Stomach (tissue), 4 donors: ENCODE data around the gene COMP.

ENCODE experiments used
- CTCF ChIP-seq, 7 experiments: fragments of 450-650 bp in 4 of 7; fragments of 200-600 bp in 3 of 7; sonication (generic) in 3 of 7; IDR thresholded peaks; one replicate each; pipeline ENCODE4 v1.5.1; 2016 to 2019; ENCODE audit warnings: antibody characterized with exemption in 7 of 7, control low read depth in 2 of 7, mild to moderate bottlenecking in 1 of 7
- POLR2A ChIP-seq, 4 donors: fragments of 450-650 bp; IDR thresholded peaks; one replicate each; pipeline ENCODE4 v1.6.1; 2016; ENCODE audit warnings: antibody characterized with exemption in 4 of 4, control low read depth in 2 of 4, mild to moderate bottlenecking in 1 of 4, moderate library complexity in 1 of 4
- POLR2AphosphoS5 ChIP-seq, 3 donors: sonication (generic); formaldehyde crosslinking; IDR thresholded peaks; one replicate each; pipeline ENCODE4 v1.6.1; 2016; ENCODE audit warnings: antibody characterized with exemption in 3 of 3

- TF ChIP-seq CTCF (IDR thresholded peaks at IDR 0.05) = no peak
- no peak for TF ChIP-seq POLR2A (IDR thresholded peaks at IDR 0.05)
- no peak for TF ChIP-seq POLR2AphosphoS5 (IDR thresholded peaks at IDR 0.05)
Observed at GRCh38 chr19:18742324-18742723, 48.8 kb downstream of the COMP start.
